ENCODE data around the gene NOD1.

NOD1 gene

GRCh38 chr7:30450240-30450982 lies 28.2 kb downstream of the NOD1 start:
- no peak overlapping the region for H3K27ac ChIP-seq (ENCODE audit: low read length)
- no peaks in the 10 kb centered on the region for H3K79me2 ChIP-seq (ENCODE audit: insufficient read depth, low read length)
- no peaks in the 10 kb centered on the region for H3K9me3 ChIP-seq (ENCODE audit: insufficient read depth, low read length, severe bottlenecking)
- H3K27me3 ChIP-seq (ENCODE audit: insufficient read depth, low read length, poor library complexity), result no peaks in the 10 kb centered on the region
- no peak overlapping the region for H2AFZ ChIP-seq (ENCODE audit: low read depth, low read length)
- H3K4me3 ChIP-seq (ENCODE audit: low read depth in 1 of 2, low read length in 2 of 2), result no peak overlapping the region
- H3K4me2 ChIP-seq (ENCODE audit: insufficient read depth, low read length), result no peak overlapping the region
- peaks cover 4% of the 10 kb centered on the region for H4K20me1 ChIP-seq (ENCODE audit: insufficient read depth, low read length)
- ATAC-seq (ENCODE audit: insufficient read depth, low read depth), result no peak
- H3K4me1 ChIP-seq (ENCODE audit: insufficient read depth, low read length), result no peaks in the 10 kb centered on the region
- TF ChIP-seq EZH2 (IDR thresholded peaks at IDR 0.05; ENCODE audit: borderline replicate concordance, low read depth, low read length, severe bottlenecking) (no peak), CTCF (IDR thresholded peaks at IDR 0.05; ENCODE audit: borderline replicate concordance, extremely low read depth, low read length, poor library complexity, severe bottlenecking) (no peak)
- peaks cover 92% of the 10 kb centered on the region for H3K36me3 ChIP-seq (ENCODE audit: insufficient read depth, low read length)
- no peak overlapping the region for H3K9ac ChIP-seq (ENCODE audit: low read depth, low read length)
- DNase-seq, result no peak

GRCh38 chr7:30448461-30449189 lies 30.0 kb downstream of the NOD1 start:
- DNase-seq (no peak), ATAC-seq (ENCODE audit: insufficient read depth, low read depth) (no peak)
- Histone ChIP-seq H2AFZ (ENCODE audit: low read depth, low read length) (no peak overlapping the region), H3K79me2 (ENCODE audit: insufficient read depth, low read length) (no peaks in the 10 kb centered on the region), H3K4me2 (ENCODE audit: insufficient read depth, low read length) (no peak overlapping the region), H3K9me3 (ENCODE audit: insufficient read depth, low read length, severe bottlenecking) (no peaks in the 10 kb centered on the region), H3K27me3 (ENCODE audit: insufficient read depth, low read length, poor library complexity) (no peaks in the 10 kb centered on the region), H3K9ac (ENCODE audit: low read depth, low read length) (no peak overlapping the region), H3K27ac (ENCODE audit: low read length) (no peak overlapping the region), H4K20me1 (ENCODE audit: insufficient read depth, low read length) (peaks cover 4% of the 10 kb centered on the region), H3K4me3 (ENCODE audit: low read depth in 1 of 2, low read length in 2 of 2) (no peak overlapping the region), H3K36me3 (ENCODE audit: insufficient read depth, low read length) (peaks cover 79% of the 10 kb centered on the region), H3K4me1 (ENCODE audit: insufficient read depth, low read length) (no peaks in the 10 kb centered on the region)
- no peak for TF ChIP-seq CTCF (IDR thresholded peaks at IDR 0.05; ENCODE audit: borderline replicate concordance, extremely low read depth, low read length, poor library complexity, severe bottlenecking)
- TF ChIP-seq EZH2 (IDR thresholded peaks at IDR 0.05; ENCODE audit: borderline replicate concordance, low read depth, low read length, severe bottlenecking), result no peak

GRCh38 chr7:30447466-30447865 lies 31.1 kb downstream of the NOD1 start:
- H3K36me3 ChIP-seq (ENCODE audit: insufficient read depth, low read length), result peaks cover 69% of the 10 kb centered on the region
- no peak for ATAC-seq (ENCODE audit: insufficient read depth, low read depth)
- no peaks in the 10 kb centered on the region for H3K4me1 ChIP-seq (ENCODE audit: insufficient read depth, low read length)

More at GRCh38 chr7:30447466-30447865, 31.1 kb downstream of the NOD1 start:
- no peaks in the 10 kb centered on the region for H3K9me3 ChIP-seq (ENCODE audit: insufficient read depth, low read length, severe bottlenecking)
- no peak overlapping the region for H3K27ac ChIP-seq (ENCODE audit: low read length)
- DNase-seq, result no peak
- H4K20me1 ChIP-seq (ENCODE audit: insufficient read depth, low read length), result peaks cover 4% of the 10 kb centered on the region
- H3K27me3 ChIP-seq (ENCODE audit: insufficient read depth, low read length, poor library complexity), result no peaks in the 10 kb centered on the region
- H2AFZ ChIP-seq (ENCODE audit: low read depth, low read length), result no peak overlapping the region
- no peaks in the 10 kb centered on the region for H3K79me2 ChIP-seq (ENCODE audit: insufficient read depth, low read length)
- no peak overlapping the region for H3K4me3 ChIP-seq (ENCODE audit: low read depth in 1 of 2, low read length in 2 of 2)
- H3K9ac ChIP-seq (ENCODE audit: low read depth, low read length), result no peak overlapping the region
- TF ChIP-seq EZH2 (IDR thresholded peaks at IDR 0.05; ENCODE audit: borderline replicate concordance, low read depth, low read length, severe bottlenecking), result no peak
- no peak for TF ChIP-seq CTCF (IDR thresholded peaks at IDR 0.05; ENCODE audit: borderline replicate concordance, extremely low read depth, low read length, poor library complexity, severe bottlenecking)
- no peak overlapping the region for H3K4me2 ChIP-seq (ENCODE audit: insufficient read depth, low read length)
